NCI-H1092 (cell line): ENCODE measurements around the gene IL1RAPL1.
A peak's percentile ranks its signal among the peaks of the same experiment; 100 is the strongest.
"Not testable (repeated sequence)": the region's sequence is repeated elsewhere in the genome, so short reads cannot be mapped to it uniquely, and the experiment has no call there.

Experiments used
- DNase-seq: peaks from one replicate; lab custom pipeline; 2025; lab: John Stamatoyannopoulos, UW

Gene IL1RAPL1

GRCh38 chrX:28787206-28787605 lies 200.0 kb downstream of the IL1RAPL1 start:
- no peak for DNase-seq

- not testable (repeated sequence) for DNase-seq
Measured at GRCh38 chrX:28800671-28801070, 213.4 kb downstream of the IL1RAPL1 start.

- DNase-seq = no peak
Measured at GRCh38 chrX:28802625-28803024, 215.4 kb downstream of the IL1RAPL1 start.

- no peak for DNase-seq
Measured at GRCh38 chrX:28835991-28836390, 248.7 kb downstream of the IL1RAPL1 start.

- no peak for DNase-seq
Measured at GRCh38 chrX:28843817-28844216, 256.6 kb downstream of the IL1RAPL1 start.

GRCh38 chrX:28847423-28847822 lies 260.2 kb downstream of the IL1RAPL1 start:
- no peak for DNase-seq

GRCh38 chrX:28848707-28849106 lies 261.5 kb downstream of the IL1RAPL1 start:
- no peak for DNase-seq

GRCh38 chrX:28850955-28851354 lies 263.7 kb downstream of the IL1RAPL1 start:
- DNase-seq = no peak

- no peak for DNase-seq
Measured at GRCh38 chrX:28851871-28852270, 264.6 kb downstream of the IL1RAPL1 start.

GRCh38 chrX:28854637-28855036 lies 267.4 kb downstream of the IL1RAPL1 start:
- DNase-seq = no peak

- no peak for DNase-seq
Measured at GRCh38 chrX:28876408-28876807, 289.2 kb downstream of the IL1RAPL1 start.

- no peak for DNase-seq
Measured at GRCh38 chrX:28876901-28877300, 289.7 kb downstream of the IL1RAPL1 start.

GRCh38 chrX:28880136-28880535 lies 292.9 kb downstream of the IL1RAPL1 start:
- no peak for DNase-seq

- DNase-seq = no peak
Measured at GRCh38 chrX:28884823-28885222, 297.6 kb downstream of the IL1RAPL1 start.

- DNase-seq = no peak
Measured at GRCh38 chrX:28888416-28888815, 301.2 kb downstream of the IL1RAPL1 start.

- DNase-seq = no peak
Measured at GRCh38 chrX:28889591-28890090, 302.4 kb downstream of the IL1RAPL1 start.

GRCh38 chrX:28901637-28902036 lies 314.4 kb downstream of the IL1RAPL1 start:
- DNase-seq = no peak

GRCh38 chrX:28910487-28910886 lies 323.2 kb downstream of the IL1RAPL1 start:
- no peak for DNase-seq

GRCh38 chrX:28920153-28920943 lies 333.1 kb downstream of the IL1RAPL1 start:
- DNase-seq = peak; percentile 26

- DNase-seq = no peak
Measured at GRCh38 chrX:28922106-28922505, 334.9 kb downstream of the IL1RAPL1 start.

GRCh38 chrX:28946846-28947245 lies 359.6 kb downstream of the IL1RAPL1 start:
- no peak for DNase-seq

- no peak for DNase-seq
Measured at GRCh38 chrX:28960063-28960462, 372.8 kb downstream of the IL1RAPL1 start.

- no peak for DNase-seq
Measured at GRCh38 chrX:28966331-28966730, 379.1 kb downstream of the IL1RAPL1 start.

GRCh38 chrX:28969126-28969525 lies 381.9 kb downstream of the IL1RAPL1 start:
- no peak for DNase-seq
